Measurements from ENCODE around the gene PIM2. TPM values are rescaled to one million over a fixed set of nuclear protein-coding genes. Genes with fewer than 3 reads are reported as not detected.

The PIM2 gene
- total and polyA plus RNA-seq, 2 of the 13 experiments (the other 11 are each of a cell fraction or from before 2014, with no cell fraction given): 14.4 to 15.8 TPM

DNA sequence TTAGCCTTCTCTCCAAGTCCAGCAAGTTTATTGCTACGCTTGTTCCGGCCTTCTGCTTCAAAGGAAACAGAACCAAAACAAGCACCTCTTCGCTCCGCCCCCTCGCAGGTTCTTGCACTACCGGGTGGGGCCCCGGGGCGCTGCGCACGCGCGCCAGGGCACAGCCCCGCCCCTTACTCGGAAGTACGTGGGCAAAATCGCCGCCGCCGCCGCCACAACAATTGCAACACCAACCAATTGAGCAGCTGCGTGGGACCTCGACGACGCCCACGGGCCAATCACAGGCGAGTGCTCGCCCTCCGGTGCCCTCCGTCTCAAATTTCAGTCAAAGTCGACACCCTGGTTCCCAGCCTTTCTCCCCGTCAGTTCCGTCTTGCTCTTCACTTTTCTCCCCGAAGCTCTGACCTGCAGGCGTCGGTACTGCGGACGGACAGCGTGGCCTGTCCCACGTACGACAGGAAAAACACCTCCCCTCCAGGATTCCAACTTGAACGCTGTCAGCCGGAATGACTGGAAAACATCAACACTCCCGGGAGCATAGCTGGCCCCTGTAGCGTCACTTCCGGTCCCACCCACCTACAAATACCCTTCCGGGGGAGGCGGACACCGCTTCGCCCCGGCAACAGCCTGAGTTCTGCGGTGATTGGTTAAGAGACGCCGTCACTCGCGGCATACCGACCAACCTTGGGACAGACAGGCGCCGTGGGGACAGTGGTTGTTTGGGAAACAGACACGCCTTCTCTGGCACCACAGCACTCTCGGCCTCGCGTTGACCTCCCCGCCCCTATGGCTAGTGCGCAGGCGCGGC lies 39.2 kb upstream of the PIM2 start (continued):
- TF ChIP-seq, protein P1, sequence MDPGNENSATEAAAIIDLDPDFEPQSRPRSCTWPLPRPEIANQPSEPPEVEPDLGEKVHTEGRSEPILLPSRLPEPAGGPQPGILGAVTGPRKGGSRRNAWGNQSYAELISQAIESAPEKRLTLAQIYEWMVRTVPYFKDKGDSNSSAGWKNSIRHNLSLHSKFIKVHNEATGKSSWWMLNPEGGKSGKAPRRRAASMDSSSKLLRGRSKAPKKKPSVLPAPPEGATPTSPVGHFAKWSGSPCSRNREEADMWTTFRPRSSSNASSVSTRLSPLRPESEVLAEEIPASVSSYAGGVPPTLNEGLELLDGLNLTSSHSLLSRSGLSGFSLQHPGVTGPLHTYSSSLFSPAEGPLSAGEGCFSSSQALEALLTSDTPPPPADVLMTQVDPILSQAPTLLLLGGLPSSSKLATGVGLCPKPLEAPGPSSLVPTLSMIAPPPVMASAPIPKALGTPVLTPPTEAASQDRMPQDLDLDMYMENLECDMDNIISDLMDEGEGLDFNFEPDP (CRISPR knock-in tag; conservative IDR thresholded peaks at IDR 0.05): no peak
- no peak for TF ChIP-seq POLR2AphosphoS2 (IDR thresholded peaks at IDR 0.05; ENCODE audit: low read depth, low read length)
- TF ChIP-seq GABPA (IDR thresholded peaks at IDR 0.05; ENCODE audit: low read depth, low read length): no peak
- peak; percentile 95 for TF ChIP-seq GABPA (CRISPR knock-in tag; IDR thresholded peaks at IDR 0.05; ENCODE audit: low read depth)
- TF ChIP-seq NAIF1 (CRISPR knock-in tag; IDR thresholded peaks at IDR 0.05; ENCODE audit: borderline replicate concordance): no peak
- TF ChIP-seq REXO4 (CRISPR knock-in tag; IDR thresholded peaks at IDR 0.05; ENCODE audit: borderline replicate concordance): no peak
- TF ChIP-seq ZNF343 (CRISPR knock-in tag; IDR thresholded peaks at IDR 0.05): no peak
- no peak for TF ChIP-seq KMT2B (CRISPR knock-in tag; IDR thresholded peaks at IDR 0.05)
- TF ChIP-seq ZMYM4 (CRISPR knock-in tag; IDR thresholded peaks at IDR 0.05): no peak
- TF ChIP-seq, protein P2, sequence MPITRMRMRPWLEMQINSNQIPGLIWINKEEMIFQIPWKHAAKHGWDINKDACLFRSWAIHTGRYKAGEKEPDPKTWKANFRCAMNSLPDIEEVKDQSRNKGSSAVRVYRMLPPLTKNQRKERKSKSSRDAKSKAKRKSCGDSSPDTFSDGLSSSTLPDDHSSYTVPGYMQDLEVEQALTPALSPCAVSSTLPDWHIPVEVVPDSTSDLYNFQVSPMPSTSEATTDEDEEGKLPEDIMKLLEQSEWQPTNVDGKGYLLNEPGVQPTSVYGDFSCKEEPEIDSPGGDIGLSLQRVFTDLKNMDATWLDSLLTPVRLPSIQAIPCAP (CRISPR knock-in tag; IDR thresholded peaks at IDR 0.05; ENCODE audit: low read depth): no peak
- no peak for TF ChIP-seq ZNF556 (CRISPR knock-in tag; IDR thresholded peaks at IDR 0.05; ENCODE audit: borderline replicate concordance)
- no peak for TF ChIP-seq ZNF841 (CRISPR knock-in tag; IDR thresholded peaks at IDR 0.05; ENCODE audit: borderline replicate concordance)
- TF ChIP-seq HNF4A (CRISPR knock-in tag; IDR thresholded peaks at IDR 0.05): no peak
- peak; percentile 89 for TF ChIP-seq CEBPB (IDR thresholded peaks at IDR 0.05; ENCODE audit: borderline replicate concordance, low read depth, low read length)
- TF ChIP-seq ZKSCAN5 (CRISPR knock-in tag; IDR thresholded peaks at IDR 0.05): no peak
- peak; percentile 71 for TF ChIP-seq SP4 (CRISPR knock-in tag; IDR thresholded peaks at IDR 0.05)
- TF ChIP-seq, protein P3, sequence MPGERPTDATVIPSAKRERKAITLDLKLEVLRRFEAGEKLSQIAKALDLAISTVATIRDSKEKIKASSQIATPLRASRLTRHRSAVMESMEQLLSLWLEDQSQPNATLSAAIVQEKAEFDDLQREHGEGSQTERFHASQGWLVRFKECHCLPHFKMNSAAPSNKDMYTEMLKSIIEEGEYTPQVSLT (CRISPR knock-in tag; IDR thresholded peaks at IDR 0.05; ENCODE audit: borderline replicate concordance, low read depth): no peak
- TF ChIP-seq RXRB (CRISPR knock-in tag; IDR thresholded peaks at IDR 0.05; ENCODE audit: borderline replicate concordance): 0 out of 2 replicates have a peak, but pooled peaks have one; percentile 10
- TF ChIP-seq SOX5 (CRISPR knock-in tag; IDR thresholded peaks at IDR 0.05; ENCODE audit: borderline replicate concordance): no peak
- no peak for TF ChIP-seq MAFG (CRISPR knock-in tag; IDR thresholded peaks at IDR 0.05)
- TF ChIP-seq ZNF205 (CRISPR knock-in tag; IDR thresholded peaks at IDR 0.05): no peak
- TF ChIP-seq, protein P4, sequence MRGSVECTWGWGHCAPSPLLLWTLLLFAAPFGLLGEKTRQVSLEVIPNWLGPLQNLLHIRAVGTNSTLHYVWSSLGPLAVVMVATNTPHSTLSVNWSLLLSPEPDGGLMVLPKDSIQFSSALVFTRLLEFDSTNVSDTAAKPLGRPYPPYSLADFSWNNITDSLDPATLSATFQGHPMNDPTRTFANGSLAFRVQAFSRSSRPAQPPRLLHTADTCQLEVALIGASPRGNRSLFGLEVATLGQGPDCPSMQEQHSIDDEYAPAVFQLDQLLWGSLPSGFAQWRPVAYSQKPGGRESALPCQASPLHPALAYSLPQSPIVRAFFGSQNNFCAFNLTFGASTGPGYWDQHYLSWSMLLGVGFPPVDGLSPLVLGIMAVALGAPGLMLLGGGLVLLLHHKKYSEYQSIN (CRISPR knock-in tag; IDR thresholded peaks at IDR 0.05; ENCODE audit: borderline replicate concordance): no peak
- TF ChIP-seq, protein P5, sequence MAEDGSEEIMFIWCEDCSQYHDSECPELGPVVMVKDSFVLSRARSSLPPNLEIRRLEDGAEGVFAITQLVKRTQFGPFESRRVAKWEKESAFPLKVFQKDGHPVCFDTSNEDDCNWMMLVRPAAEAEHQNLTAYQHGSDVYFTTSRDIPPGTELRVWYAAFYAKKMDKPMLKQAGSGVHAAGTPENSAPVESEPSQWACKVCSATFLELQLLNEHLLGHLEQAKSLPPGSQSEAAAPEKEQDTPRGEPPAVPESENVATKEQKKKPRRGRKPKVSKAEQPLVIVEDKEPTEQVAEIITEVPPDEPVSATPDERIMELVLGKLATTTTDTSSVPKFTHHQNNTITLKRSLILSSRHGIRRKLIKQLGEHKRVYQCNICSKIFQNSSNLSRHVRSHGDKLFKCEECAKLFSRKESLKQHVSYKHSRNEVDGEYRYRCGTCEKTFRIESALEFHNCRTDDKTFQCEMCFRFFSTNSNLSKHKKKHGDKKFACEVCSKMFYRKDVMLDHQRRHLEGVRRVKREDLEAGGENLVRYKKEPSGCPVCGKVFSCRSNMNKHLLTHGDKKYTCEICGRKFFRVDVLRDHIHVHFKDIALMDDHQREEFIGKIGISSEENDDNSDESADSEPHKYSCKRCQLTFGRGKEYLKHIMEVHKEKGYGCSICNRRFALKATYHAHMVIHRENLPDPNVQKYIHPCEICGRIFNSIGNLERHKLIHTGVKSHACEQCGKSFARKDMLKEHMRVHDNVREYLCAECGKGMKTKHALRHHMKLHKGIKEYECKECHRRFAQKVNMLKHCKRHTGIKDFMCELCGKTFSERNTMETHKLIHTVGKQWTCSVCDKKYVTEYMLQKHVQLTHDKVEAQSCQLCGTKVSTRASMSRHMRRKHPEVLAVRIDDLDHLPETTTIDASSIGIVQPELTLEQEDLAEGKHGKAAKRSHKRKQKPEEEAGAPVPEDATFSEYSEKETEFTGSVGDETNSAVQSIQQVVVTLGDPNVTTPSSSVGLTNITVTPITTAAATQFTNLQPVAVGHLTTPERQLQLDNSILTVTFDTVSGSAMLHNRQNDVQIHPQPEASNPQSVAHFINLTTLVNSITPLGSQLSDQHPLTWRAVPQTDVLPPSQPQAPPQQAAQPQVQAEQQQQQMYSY (CRISPR knock-in tag; IDR thresholded peaks at IDR 0.05): no peak
- TF ChIP-seq EEA1 (CRISPR knock-in tag; IDR thresholded peaks at IDR 0.05; ENCODE audit: borderline replicate concordance): no peak

Measured in HepG2 (cell line).